ENCODE measurements around the gene CCDC86.

CCDC86 gene

DNA sequence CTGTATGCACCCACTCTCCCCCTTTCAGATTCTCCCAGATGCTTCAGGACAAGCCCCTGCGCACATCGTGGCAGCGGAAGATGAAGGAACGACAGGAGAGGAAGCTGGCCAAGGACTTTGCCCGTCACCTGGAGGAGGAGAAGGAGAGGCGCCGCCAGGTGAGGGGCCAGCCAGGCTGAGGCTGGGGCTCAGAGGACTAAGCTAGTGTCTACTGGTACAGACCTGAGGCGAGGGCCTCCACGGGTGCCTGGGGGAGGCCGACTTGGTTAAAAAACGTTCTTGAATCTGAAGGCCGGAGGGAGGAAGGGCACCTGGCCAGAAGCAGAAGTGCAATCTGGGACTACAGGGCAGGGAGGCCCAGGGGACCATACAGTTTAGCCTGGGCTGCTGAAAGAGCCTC lies 6.0 kb downstream of the CCDC86 start:
- no peak overlapping the region for H3K4me3 ChIP-seq
- DNase-seq (ENCODE audit: low read depth, low spot score): no peak
- TF ChIP-seq FOXP2 (optimal IDR thresholded peaks at IDR 0.05; ENCODE audit: control extremely low read depth, extremely low read length, insufficient read depth) (no peak), POLR2AphosphoS5 (IDR thresholded peaks at IDR 0.05; ENCODE audit: borderline replicate concordance, low read depth, low read length) (no peak), EZH2 (IDR thresholded peaks at IDR 0.05) (no peak)
- H3K9me3 ChIP-seq (ENCODE audit: low read depth, low read length): no peaks in the 10 kb centered on the region
- H3K9ac ChIP-seq (ENCODE audit: insufficient read length): no peak overlapping the region
- no peak overlapping the region for H3K27ac ChIP-seq
- peaks cover 41% of the 10 kb centered on the region; the same call in 1 of the 2 replicates for H3K36me3 ChIP-seq (ENCODE audit: insufficient read depth, low read length)

- Histone ChIP-seq H3K27ac (no peak overlapping the region), H3K9ac (ENCODE audit: insufficient read length) (no peak overlapping the region), H3K9me3 (ENCODE audit: low read depth, low read length) (no peaks in the 10 kb centered on the region), H3K4me3 (no peak overlapping the region), H3K36me3 (ENCODE audit: insufficient read depth, low read length) (peaks cover 41% of the 10 kb centered on the region; the same call in 1 of the 2 replicates)
- TF ChIP-seq EZH2 (IDR thresholded peaks at IDR 0.05): no peak
- no peak for TF ChIP-seq FOXP2 (optimal IDR thresholded peaks at IDR 0.05; ENCODE audit: control extremely low read depth, extremely low read length, insufficient read depth)
- TF ChIP-seq POLR2AphosphoS5 (IDR thresholded peaks at IDR 0.05; ENCODE audit: borderline replicate concordance, low read depth, low read length): no peak
- DNase-seq (ENCODE audit: low read depth, low spot score): no peak
These were observed 6.8 kb downstream of the CCDC86 start for GRCh38 chr11:60848714-60849151.

DNA sequence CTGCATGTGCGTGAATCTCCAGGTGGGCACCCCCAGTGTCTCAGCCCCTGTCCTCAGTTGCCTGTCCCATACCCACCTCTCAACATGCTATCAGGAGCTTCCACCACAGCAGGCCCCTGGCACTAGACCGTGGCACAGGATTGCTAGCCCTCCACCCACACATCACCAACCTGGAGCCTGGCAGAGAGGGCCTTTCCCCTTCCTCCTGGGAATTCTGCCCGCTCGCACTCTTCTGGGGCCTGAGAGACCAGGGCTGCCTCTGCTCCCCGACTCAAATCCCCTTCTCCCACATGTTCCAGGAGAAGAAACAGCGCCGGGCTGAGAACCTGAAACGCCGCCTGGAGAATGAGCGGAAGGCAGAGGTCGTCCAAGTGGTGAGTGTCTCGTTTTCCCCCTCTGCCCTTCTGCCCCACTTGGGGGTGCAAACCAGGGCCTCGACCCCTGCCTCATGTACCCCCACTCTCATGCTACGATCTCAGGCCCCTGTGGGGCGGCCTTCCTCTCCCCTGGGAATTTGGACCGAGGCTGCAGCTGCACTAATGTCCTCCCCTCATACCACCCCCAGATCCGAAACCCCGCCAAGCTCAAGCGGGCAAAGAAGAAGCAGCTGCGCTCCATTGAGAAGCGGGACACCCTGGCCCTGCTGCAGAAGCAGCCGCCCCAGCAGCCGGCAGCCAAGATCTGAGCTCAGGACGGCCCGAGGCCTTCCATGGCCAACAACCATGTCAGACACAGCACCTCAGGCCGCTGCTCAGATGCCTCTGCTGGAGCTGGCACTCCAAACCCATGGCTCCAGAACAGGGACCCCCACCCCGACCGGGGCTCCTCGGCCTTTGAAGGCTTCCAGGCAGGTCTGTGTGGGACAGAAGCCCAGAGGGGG lies 8.0 kb downstream of the CCDC86 start:
- peaks cover 36% of the 10 kb centered on the region; the same call in 1 of the 2 replicates for H3K36me3 ChIP-seq (ENCODE audit: insufficient read depth, low read length)
- H3K9me3 ChIP-seq (ENCODE audit: low read depth, low read length): no peaks in the 10 kb centered on the region
- no peak overlapping the region for H3K9ac ChIP-seq (ENCODE audit: insufficient read length)
- TF ChIP-seq POLR2AphosphoS5 (IDR thresholded peaks at IDR 0.05; ENCODE audit: borderline replicate concordance, low read depth, low read length): no peak
- TF ChIP-seq FOXP2 (optimal IDR thresholded peaks at IDR 0.05; ENCODE audit: control extremely low read depth, extremely low read length, insufficient read depth): no peak
- TF ChIP-seq EZH2 (IDR thresholded peaks at IDR 0.05): no peak
- no peak for DNase-seq (ENCODE audit: low read depth, low spot score)
- H3K27ac ChIP-seq: no peak overlapping the region
- no peak overlapping the region for H3K4me3 ChIP-seq

GRCh38 chr11:60851327-60852104 lies 9.6 kb downstream of the CCDC86 start:
- no peak overlapping the region for H3K27ac ChIP-seq
- H3K4me3 ChIP-seq: no peak overlapping the region
- peaks cover 36% of the 10 kb centered on the region; the same call in 1 of the 2 replicates for H3K36me3 ChIP-seq (ENCODE audit: insufficient read depth, low read length)
- TF ChIP-seq EZH2 (IDR thresholded peaks at IDR 0.05) (no peak), FOXP2 (optimal IDR thresholded peaks at IDR 0.05; ENCODE audit: control extremely low read depth, extremely low read length, insufficient read depth) (no peak), POLR2AphosphoS5 (IDR thresholded peaks at IDR 0.05; ENCODE audit: borderline replicate concordance, low read depth, low read length) (no peak)
- no peak for DNase-seq (ENCODE audit: low read depth, low spot score)
- no peaks in the 10 kb centered on the region for H3K9me3 ChIP-seq (ENCODE audit: low read depth, low read length)
- no peak overlapping the region for H3K9ac ChIP-seq (ENCODE audit: insufficient read length)

- H3K9ac ChIP-seq (ENCODE audit: insufficient read length): no peak overlapping the region
- TF ChIP-seq FOXP2 (optimal IDR thresholded peaks at IDR 0.05; ENCODE audit: control extremely low read depth, extremely low read length, insufficient read depth) (no peak), POLR2AphosphoS5 (IDR thresholded peaks at IDR 0.05; ENCODE audit: borderline replicate concordance, low read depth, low read length) (no peak), EZH2 (IDR thresholded peaks at IDR 0.05) (no peak)
- no peak for DNase-seq (ENCODE audit: low read depth, low spot score)
- no peak overlapping the region for H3K27ac ChIP-seq
- H3K9me3 ChIP-seq (ENCODE audit: low read depth, low read length): no peaks in the 10 kb centered on the region
- no peak overlapping the region for H3K4me3 ChIP-seq
- H3K36me3 ChIP-seq (ENCODE audit: insufficient read depth, low read length): peaks cover 35% of the 10 kb centered on the region; the same call in 1 of the 2 replicates
These were observed 10.4 kb downstream of the CCDC86 start for GRCh38 chr11:60852117-60852981.

- Histone ChIP-seq H3K9ac (ENCODE audit: insufficient read length) (no peak overlapping the region), H3K27ac (no peak overlapping the region), H3K4me3 (no peak overlapping the region), H3K36me3 (ENCODE audit: insufficient read depth, low read length) (peaks cover 26% of the 10 kb centered on the region; the same call in 1 of the 2 replicates), H3K9me3 (ENCODE audit: low read depth, low read length) (no peaks in the 10 kb centered on the region)
- no peak for DNase-seq (ENCODE audit: low read depth, low spot score)
- no peak for TF ChIP-seq FOXP2 (optimal IDR thresholded peaks at IDR 0.05; ENCODE audit: control extremely low read depth, extremely low read length, insufficient read depth)
- no peak for TF ChIP-seq EZH2 (IDR thresholded peaks at IDR 0.05)
- no peak for TF ChIP-seq POLR2AphosphoS5 (IDR thresholded peaks at IDR 0.05; ENCODE audit: borderline replicate concordance, low read depth, low read length)
These were observed 11.4 kb downstream of the CCDC86 start for GRCh38 chr11:60852982-60853950.
